ENCODE measurements around the gene VAV3.
"Not testable (repeated sequence)": the region's sequence is repeated elsewhere in the genome, so short reads cannot be mapped to it uniquely, and the experiment has no call there.

Gene VAV3

GRCh38 chr1:107788206-107789202, 176.5 kb downstream of the VAV3 start:
- DNase-seq = no peak

DNA sequence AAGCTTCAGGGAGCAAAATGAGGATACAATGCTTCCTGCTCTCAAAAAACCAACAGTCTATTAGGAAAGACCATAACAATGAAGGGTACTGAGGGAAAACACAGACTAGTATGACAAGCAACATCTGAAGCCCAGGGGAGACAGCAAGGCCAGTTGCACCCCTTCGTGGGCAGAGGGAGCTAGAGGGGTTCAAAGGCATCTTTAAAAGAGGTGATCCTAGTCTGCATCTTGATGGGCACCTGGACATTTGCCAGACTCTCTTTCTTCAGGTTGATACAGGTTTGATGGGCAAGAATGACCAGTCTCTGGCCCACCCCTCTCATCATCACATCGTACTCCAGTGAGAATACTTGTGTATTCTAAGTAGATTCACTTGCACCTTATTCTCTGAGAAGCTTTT, 177.7 kb downstream of the VAV3 start:
- no peak for DNase-seq

GRCh38 chr1:107786203-107786845, 178.7 kb downstream of the VAV3 start:
- no peak for DNase-seq

DNA sequence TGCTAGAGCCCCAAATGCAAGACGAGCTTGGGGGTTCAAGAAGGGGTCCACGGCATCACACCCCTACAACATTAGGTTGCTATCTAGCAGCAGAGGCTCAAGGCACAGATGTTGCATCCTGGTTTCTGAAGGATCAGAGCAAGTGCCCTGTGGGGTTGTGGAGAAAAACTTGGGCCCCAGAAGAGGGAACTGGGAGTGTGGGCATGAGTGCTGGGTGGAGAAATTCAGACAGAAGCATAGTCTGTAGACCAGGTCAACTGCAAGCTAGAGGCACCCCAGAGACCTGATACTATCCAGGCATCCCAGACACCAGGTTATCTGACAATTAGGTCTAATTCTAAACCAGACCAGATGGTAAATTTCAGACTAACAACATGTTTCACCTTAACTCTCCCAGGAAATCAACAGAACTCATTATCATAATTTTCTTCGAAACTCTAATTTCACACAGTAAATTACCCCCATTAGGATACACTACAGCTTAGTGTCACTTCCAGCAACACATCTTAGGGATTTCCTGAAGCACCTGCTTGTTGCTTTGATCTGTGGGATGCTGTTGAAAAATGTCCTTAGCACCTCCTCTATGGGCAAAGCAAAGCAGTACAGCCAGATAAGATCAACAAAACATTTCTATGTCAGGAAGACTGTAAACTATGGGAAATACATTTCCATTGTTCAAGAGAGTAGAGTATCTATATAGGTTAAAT, 179.3 kb downstream of the VAV3 start:
- DNase-seq = no peak

DNA sequence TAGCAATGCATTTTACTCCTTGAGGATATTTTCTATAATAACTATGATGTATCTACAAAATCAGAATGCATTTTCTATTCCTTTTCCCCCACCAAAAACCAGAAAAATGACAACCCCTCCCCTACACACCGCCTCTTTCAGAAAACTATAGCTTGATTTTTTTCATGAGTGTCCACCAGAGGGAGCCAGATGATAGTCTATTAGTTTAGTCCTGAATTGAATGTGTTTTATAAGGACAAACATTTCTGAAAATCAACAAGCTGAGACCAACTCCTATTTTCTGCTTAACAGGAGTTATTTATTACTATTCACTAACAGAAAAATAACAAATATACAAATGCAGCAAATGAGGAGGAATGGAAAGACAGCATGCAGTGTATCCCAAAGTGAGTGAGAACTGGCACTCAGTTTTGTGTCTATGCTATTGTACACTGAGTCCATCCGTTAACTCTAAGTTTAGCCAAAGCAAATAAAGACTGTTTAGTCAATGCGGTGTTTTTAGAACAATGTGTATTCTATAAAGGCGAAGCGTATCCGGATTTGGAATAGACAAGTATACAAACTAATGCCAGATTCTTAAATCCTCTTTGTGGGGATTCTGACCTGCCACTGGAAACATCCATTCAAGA, 182.6 kb downstream of the VAV3 start:
- peak; percentile 40 to 63 for DNase-seq

DNA sequence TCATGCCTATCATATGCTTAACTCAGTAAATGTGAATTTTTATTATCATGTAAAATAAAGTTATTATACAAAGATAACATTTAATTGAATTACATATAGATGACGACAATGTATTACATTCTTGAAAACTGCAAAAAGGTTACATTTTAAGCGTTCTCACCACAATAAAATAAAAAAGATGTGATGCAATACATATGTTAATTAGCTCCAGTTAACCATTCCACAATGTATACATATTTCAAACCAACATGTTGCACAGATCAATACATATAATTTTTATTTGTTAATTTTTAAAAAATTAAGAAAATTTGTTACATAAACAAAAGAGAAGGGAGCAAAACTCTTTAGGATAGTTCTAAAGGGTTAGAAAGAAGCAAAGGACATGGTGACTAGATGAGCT, 183.7 kb downstream of the VAV3 start:
- no peak for DNase-seq

GRCh38 chr1:107777664-107778047, 187.3 kb downstream of the VAV3 start:
- DNase-seq = no peak

- DNase-seq = no peak
Observed at GRCh38 chr1:107776900-107777663, 187.9 kb downstream of the VAV3 start.

DNA sequence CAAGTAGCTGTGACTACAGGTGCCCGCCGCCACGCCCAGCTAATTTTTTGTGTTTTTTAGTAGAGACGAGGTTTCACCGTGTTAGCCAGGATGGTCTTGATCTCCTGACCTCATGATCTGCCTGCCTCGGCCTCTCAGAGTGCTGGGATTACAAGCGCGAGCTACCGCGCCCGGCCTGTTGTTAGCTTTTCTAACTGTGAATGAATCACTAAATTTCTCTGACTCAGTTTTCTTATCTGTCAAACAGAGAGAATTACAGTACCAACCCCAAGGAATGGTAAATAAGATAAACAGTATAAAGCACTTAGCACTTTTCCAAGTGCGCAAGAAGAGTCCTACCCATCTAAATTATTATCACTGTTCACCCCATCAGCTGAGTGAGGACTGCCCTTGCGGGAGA, 193.6 kb downstream of the VAV3 start:
- DNase-seq = no peak

DNA sequence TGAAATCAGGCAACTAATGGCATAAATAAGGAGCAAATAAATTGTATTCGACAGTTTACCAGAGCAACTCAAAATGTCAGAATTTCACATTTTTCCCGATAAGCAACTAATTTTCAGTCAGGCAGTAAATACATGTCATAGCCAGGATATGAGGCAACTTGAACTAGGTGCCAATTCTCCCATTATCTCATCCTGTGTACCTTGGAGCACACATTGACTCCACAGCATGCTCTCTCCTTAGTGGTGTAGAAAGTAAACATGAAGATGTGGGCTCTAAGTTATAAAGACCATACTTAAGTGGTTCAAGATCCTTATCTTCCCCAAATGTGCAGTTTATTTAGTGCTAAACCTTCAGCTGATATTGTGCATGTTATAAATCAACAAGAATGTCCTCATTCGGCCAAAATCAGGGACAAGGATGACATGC, 197.8 kb downstream of the VAV3 start:
- DNase-seq = no peak

- DNase-seq = no peak
Observed at GRCh38 chr1:107766533-107766932, 198.4 kb downstream of the VAV3 start.

- DNase-seq = no peak
Observed at GRCh38 chr1:107762751-107763390, 202.1 kb downstream of the VAV3 start.

DNA sequence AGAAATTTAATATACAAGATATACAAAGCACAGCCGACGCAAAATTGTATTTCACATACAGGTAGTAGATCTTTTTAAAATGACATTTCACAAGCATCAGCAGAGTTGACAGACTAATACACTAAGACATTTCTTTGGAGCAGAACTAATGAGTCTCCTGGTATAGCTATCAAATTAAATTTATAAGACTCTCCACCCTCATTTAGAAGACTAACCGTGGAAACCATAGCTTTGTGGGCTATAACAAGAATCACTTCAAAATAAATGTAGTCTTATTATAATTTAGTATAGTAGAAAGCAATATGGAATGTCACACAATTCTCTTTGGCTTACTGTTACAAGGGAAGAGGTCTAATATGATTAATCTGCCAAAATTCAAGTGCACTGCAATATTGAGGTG, 204.9 kb downstream of the VAV3 start:
- DNase-seq = no peak

- no peak for DNase-seq
Observed at GRCh38 chr1:107750364-107750959, 214.5 kb downstream of the VAV3 start.

DNA sequence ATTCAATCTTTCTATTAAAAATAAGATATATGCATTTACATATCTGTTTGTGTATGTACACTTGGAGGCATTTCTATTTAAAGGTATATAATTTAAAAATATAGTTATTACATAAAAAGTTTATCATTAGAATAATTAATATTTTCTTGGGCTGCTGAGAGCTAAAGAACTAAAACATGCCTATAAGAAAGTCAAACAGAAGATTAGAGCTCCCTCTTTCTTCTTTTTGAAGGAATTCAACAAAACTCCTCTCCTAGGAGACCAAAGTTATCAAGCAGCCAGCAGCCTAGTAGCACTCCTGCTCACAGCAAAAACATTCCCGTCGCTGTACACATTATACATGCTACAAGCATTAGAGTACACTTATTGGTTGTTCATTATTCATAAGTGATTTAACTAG, 216.4 kb downstream of the VAV3 start:
- no peak for DNase-seq

- no peak for DNase-seq
Observed at GRCh38 chr1:107741242-107741641, 223.7 kb downstream of the VAV3 start.

GRCh38 chr1:107740579-107740978, 224.4 kb downstream of the VAV3 start:
- DNase-seq = no peak

- no peak for DNase-seq
Observed at GRCh38 chr1:107739651-107740050, 225.3 kb downstream of the VAV3 start.

DNA sequence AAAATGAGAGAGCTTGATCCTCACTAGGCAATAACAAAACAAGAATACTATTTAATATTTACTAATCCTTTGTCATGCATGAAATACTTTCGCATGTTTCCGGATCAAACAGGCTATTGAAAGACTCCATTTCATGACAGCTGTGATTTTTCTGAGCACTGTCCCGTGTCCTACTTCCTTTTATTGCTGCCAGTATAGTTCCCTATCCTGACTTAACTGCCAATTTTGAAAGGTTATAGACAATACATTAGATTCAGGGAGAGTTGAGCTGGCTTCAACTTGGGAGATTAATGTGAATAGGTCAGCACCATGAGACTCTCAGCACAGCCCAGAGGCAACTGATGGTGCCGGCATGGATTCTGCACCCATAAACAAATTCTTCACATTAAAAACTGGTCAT, 225.8 kb downstream of the VAV3 start:
- no peak for DNase-seq

DNA sequence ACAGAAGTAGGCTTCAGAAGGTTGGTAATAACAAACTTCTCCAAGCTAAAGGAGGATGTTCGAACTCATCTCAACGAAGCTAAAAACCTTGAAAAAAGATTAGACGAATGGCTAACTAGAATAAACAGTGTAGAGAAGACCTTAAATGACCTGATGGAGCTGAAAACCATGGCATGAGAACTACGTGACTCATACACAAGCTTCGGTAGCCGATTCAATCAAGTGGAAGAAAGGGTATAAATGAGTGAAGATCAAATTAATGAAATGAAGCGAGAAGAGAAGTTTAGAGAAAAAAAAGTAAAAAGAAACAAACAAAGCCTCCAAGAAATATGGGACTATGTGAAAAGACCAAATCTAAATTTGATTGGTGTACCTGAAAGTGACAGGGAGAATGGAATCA, 231.6 kb downstream of the VAV3 start:
- not testable (repeated sequence) for DNase-seq

GRCh38 chr1:107727866-107728265, 237.1 kb downstream of the VAV3 start:
- DNase-seq = no peak

All from activated CD4-positive, alpha-beta T cell treated with anti-CD3 and anti-CD28 coated beads for 4 hours (primary cell).